HCT116 (cell line): ENCODE results near the gene SPATA3. TPM values are rescaled to one million over a fixed set of nuclear protein-coding genes. Genes with fewer than 3 reads are reported as not detected.

Experiments used
- CBX3 ChIP-seq: IDR thresholded peaks from 2 replicates; pipeline ENCODE4 v1.6.1; 2012; ENCODE audit warnings: low read depth
- CTCF ChIP-seq, 3 experiments: fragments of 200-600 bp in 1 of 3; sonication (generic) in 1 of 3; IDR thresholded peaks in 2 of 3; conservative IDR thresholded peaks in 1 of 3; 2 replicates each; pipeline ENCODE4 v1.5.1; 2012 to 2017; ENCODE audit warnings: low read depth in 2 of 3, low read length in 2 of 3, antibody characterized with exemption in 1 of 3, borderline replicate concordance in 1 of 3, control low read depth in 1 of 3, mild to moderate bottlenecking in 1 of 3, mixed read lengths in 1 of 3, mixed run types in 1 of 3, moderate library complexity in 1 of 3; ENCODE audit not compliant: insufficient read depth in 1 of 3
- EZH2phosphoT487 ChIP-seq: fragments of 200-600 bp; IDR thresholded peaks from 2 replicates; pipeline ENCODE4 v1.6.1; 2018; ENCODE audit warnings: antibody characterized with exemption, borderline replicate concordance
- FOSL1 ChIP-seq: IDR thresholded peaks from 2 replicates; pipeline ENCODE4 v1.6.1; 2012; ENCODE audit warnings: low read depth
- SIN3A ChIP-seq: IDR thresholded peaks from 2 replicates; pipeline ENCODE4 v1.6.1; 2012; ENCODE audit warnings: low read depth
- SP1 ChIP-seq: IDR thresholded peaks from 2 replicates; pipeline ENCODE4 v1.6.1; 2012; ENCODE audit warnings: low read depth
- SRF ChIP-seq: IDR thresholded peaks from 2 replicates; pipeline ENCODE4 v1.6.1; 2012; ENCODE audit warnings: low read depth
- TCF7L2 ChIP-seq: IDR thresholded peaks from 2 replicates; pipeline ENCODE4 v1.7.0; 2011; ENCODE audit warnings: borderline replicate concordance, inconsistent platforms; ENCODE audit not compliant: insufficient read depth, insufficient read length; ENCODE audit errors: extremely low read depth
- ZBTB33 ChIP-seq: IDR thresholded peaks from 2 replicates; pipeline ENCODE4 v1.6.1; 2011; ENCODE audit warnings: mild to moderate bottlenecking, low read length, moderate library complexity; ENCODE audit not compliant: insufficient replicate concordance; ENCODE audit errors: extremely low read depth
- total RNA-seq: library from RNA; stranded (reverse); gene quantifications from one replicate; pipeline ENCODE4 v1.2.1, GENCODE V29; 2021; ENCODE audit not compliant: unreplicated experiment

The SPATA3 gene
- total RNA-seq, 1 experiment from 2014 or later = not detected

GRCh38 chr2:230956827-230957755, 38.8 kb upstream of the SPATA3 start (continued):
- TF ChIP-seq EZH2phosphoT487 (no peak), SP1 (no peak), SRF (no peak), CTCF (IDR thresholded peaks at IDR 0.05 in 2 of 3, conservative IDR thresholded peaks at IDR 0.05 in 1 of 3; ENCODE audit: borderline replicate concordance in 1 of 3, insufficient read depth in 1 of 3, low read depth in 2 of 3, low read length in 2 of 3) (no peak), ZBTB33 (peak; percentile 72), CBX3 (peak; percentile 49; the same call in 1 of the 2 replicates), SIN3A (no peak), FOSL1 (0 out of 2 replicates have a peak, but pooled peaks have one; percentile 5), TCF7L2 (no peak)
